HG02759 (cell line): Measurements from ENCODE around the gene ASAP3.

Source experiments
- ATAC-seq: cut with Tn5 transposase; IDR thresholded peaks from one replicate; pipeline ENCODE4 v1.9.1; 2021; ENCODE audit warnings: mild to moderate bottlenecking, moderate library complexity; ENCODE audit not compliant: unreplicated experiment

The ASAP3 gene

GRCh38 chr1:23425193-23425494, 58.8 kb downstream of the ASAP3 start:
- no peak for ATAC-seq

- no peak for ATAC-seq
These were observed 59.4 kb downstream of the ASAP3 start, which contains the start of gene TCEA3 for GRCh38 chr1:23424293-23425192. TCEA3 (minus strand) TSS chr1:23424748; CDS start chr1:23424633, 115 bp downstream.

GRCh38 chr1:23423415-23424292, 60.3 kb downstream of the ASAP3 start:
- ATAC-seq, result no peak

GRCh38 chr1:23422941-23423340, 61.0 kb downstream of the ASAP3 start:
- no peak for ATAC-seq

- no peak for ATAC-seq
These were observed 61.6 kb downstream of the ASAP3 start for GRCh38 chr1:23422241-23422877.

GRCh38 chr1:23421753-23422240, 62.2 kb downstream of the ASAP3 start:
- ATAC-seq, result no peak

- no peak for ATAC-seq
These were observed 62.6 kb downstream of the ASAP3 start for GRCh38 chr1:23421343-23421742.

GRCh38 chr1:23420778-23421177, 63.2 kb downstream of the ASAP3 start:
- no peak for ATAC-seq

- ATAC-seq, result no peak
These were observed 64.8 kb downstream of the ASAP3 start for GRCh38 chr1:23419180-23419579.

GRCh38 chr1:23417570-23417969, 66.4 kb downstream of the ASAP3 start:
- ATAC-seq, result no peak

GRCh38 chr1:23416964-23417363, 67.0 kb downstream of the ASAP3 start:
- no peak for ATAC-seq

- no peak for ATAC-seq
These were observed 75.1 kb downstream of the ASAP3 start for GRCh38 chr1:23408797-23409290.

- ATAC-seq, result no peak
These were observed 76.9 kb downstream of the ASAP3 start for GRCh38 chr1:23407016-23407630.

- no peak for ATAC-seq
These were observed 78.0 kb downstream of the ASAP3 start for GRCh38 chr1:23405946-23406345.

- ATAC-seq, result no peak
These were observed 80.1 kb downstream of the ASAP3 start for GRCh38 chr1:23403735-23404486.

- no peak for ATAC-seq
These were observed 80.6 kb downstream of the ASAP3 start for GRCh38 chr1:23403355-23403734.

- no peak for ATAC-seq
These were observed 81.0 kb downstream of the ASAP3 start for GRCh38 chr1:23403038-23403336.

- ATAC-seq, result no peak
These were observed 81.5 kb downstream of the ASAP3 start for GRCh38 chr1:23402286-23403037.

- ATAC-seq, result no peak
These were observed 82.7 kb downstream of the ASAP3 start for GRCh38 chr1:23401313-23401712.
